C4-2B (cell line): ENCODE measurements around the gene SLC30A2.

Source experiments
- H3K27ac ChIP-seq: fragments of 450-650 bp; 2 replicates; pipeline ENCODE4 v1.5.1; 2017
- CTCF ChIP-seq: fragments of 450-650 bp; conservative IDR thresholded peaks from 2 replicates; pipeline ENCODE4 v1.5.1; 2017; ENCODE audit warnings: mild to moderate bottlenecking
- ZFX ChIP-seq: fragments of 450-650 bp; IDR thresholded peaks from 2 replicates; pipeline ENCODE4 v1.6.1; 2017

Gene SLC30A2

GRCh38 chr1:26057189-26057588 lies 11.3 kb upstream of the SLC30A2 start:
- TF ChIP-seq CTCF (no peak), ZFX (no peak)
- no peak overlapping the region for H3K27ac ChIP-seq

- no peak for TF ChIP-seq CTCF
- TF ChIP-seq ZFX = no peak
- H3K27ac ChIP-seq = no peak overlapping the region
Observed at GRCh38 chr1:26055041-26055440, 9.1 kb upstream of the SLC30A2 start.

- no peak overlapping the region for H3K27ac ChIP-seq
- TF ChIP-seq ZFX = no peak
- no peak for TF ChIP-seq CTCF
Observed at GRCh38 chr1:26053718-26054560, 8.0 kb upstream of the SLC30A2 start.

- no peak for TF ChIP-seq ZFX
- no peak for TF ChIP-seq CTCF
- no peak overlapping the region for H3K27ac ChIP-seq
Observed at GRCh38 chr1:26050248-26050640, 4.3 kb upstream of the SLC30A2 start.

GRCh38 chr1:26049531-26050247 lies 3.8 kb upstream of the SLC30A2 start:
- TF ChIP-seq CTCF (no peak), ZFX (no peak)
- no peak overlapping the region for H3K27ac ChIP-seq

- H3K27ac ChIP-seq = no peak overlapping the region
- TF ChIP-seq ZFX (no peak), CTCF (no peak)
Observed at GRCh38 chr1:26047278-26047874, 1.5 kb upstream of the SLC30A2 start.
